HK-2 (cell line): ENCODE results near the gene KIF1C.

Source experiments
- DNase-seq: peaks from one replicate; pipeline ENCODE4 v3.0.0-alpha.2; 2018; ENCODE audit not compliant: unreplicated experiment

KIF1C gene

DNA sequence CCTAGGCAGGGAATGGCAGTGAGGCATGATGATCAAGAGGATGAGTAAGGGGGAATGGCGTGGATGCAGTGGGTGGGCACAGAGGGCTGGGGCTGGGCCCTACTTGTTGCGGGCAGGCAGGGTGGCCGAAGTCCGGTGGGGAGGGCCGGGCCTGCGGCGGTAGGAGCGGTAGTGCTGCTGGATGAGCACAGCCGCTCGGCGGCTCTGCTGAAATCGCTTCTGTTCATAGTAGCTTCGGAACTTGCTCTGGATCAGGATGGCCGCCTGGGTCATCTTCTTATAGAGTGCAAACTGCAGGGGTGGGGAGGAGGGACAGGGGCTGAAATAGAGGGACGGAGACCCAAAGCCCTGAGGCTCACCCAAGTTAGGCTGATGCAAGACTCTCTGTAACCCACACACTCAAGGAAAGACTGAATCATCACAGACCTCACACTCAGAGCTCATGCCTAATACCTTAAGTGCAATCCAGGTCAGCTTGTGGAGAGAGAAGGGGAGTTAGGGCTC, 28.7 kb upstream of the KIF1C start:
- peak; percentile 83 for DNase-seq

DNA sequence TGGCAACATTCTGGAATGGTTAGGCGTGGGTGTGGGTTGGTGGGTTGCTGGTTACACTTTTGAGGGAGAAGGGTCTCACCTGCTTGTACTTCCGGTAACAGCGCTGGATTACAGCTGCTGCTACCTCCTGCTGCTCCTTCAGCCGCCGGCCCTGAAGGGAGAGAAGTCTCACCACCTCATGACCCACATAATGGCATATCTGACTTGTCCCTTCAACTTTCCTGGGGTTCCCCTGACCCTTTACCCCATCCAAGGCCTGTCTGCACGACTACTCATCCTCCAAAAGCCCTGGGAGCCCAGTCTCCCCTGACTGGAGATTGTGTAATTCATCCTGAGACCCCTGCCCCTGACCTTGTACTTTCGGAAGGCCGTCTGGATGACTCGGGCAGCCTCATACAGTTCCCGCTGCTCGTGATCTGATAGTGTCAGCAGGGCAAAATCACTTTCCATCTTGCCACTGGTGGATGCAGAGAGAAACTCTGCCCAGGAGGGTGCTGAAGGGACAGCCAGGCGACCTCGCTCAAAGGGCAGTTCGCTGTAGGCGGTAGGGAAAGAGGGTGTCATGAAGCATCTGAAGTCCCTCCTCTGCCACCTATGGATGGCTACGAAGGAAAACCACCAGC, 28.1 kb upstream of the KIF1C start:
- peak; percentile 48 for DNase-seq

- no peak for DNase-seq
These were observed 27.5 kb upstream of the KIF1C start for GRCh38 chr17:4970273-4970672.

DNA sequence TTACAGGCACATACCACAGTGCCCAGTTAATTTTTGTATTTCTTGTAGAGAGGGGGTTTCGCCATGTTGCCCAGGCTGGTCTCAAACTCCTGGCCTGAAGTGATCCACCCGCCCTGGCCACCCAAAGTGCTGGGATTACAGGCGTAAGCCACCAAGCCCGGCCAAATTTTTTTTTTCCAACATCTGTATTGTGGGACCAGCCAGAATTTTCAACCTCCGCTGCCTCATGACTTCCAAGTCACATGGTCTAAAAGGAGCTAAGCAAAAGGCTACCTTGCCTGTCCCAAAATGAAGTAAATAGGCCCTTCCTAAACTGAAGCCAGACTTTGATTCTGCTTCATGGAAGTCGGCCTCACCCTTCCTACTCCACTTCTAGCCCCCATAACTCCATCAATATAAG, 25.9 kb upstream of the KIF1C start:
- DNase-seq = no peak

GRCh38 chr17:4972322-4972721, 25.4 kb upstream of the KIF1C start:
- DNase-seq = no peak

GRCh38 chr17:4972752-4973151, 25.0 kb upstream of the KIF1C start:
- no peak for DNase-seq

DNA sequence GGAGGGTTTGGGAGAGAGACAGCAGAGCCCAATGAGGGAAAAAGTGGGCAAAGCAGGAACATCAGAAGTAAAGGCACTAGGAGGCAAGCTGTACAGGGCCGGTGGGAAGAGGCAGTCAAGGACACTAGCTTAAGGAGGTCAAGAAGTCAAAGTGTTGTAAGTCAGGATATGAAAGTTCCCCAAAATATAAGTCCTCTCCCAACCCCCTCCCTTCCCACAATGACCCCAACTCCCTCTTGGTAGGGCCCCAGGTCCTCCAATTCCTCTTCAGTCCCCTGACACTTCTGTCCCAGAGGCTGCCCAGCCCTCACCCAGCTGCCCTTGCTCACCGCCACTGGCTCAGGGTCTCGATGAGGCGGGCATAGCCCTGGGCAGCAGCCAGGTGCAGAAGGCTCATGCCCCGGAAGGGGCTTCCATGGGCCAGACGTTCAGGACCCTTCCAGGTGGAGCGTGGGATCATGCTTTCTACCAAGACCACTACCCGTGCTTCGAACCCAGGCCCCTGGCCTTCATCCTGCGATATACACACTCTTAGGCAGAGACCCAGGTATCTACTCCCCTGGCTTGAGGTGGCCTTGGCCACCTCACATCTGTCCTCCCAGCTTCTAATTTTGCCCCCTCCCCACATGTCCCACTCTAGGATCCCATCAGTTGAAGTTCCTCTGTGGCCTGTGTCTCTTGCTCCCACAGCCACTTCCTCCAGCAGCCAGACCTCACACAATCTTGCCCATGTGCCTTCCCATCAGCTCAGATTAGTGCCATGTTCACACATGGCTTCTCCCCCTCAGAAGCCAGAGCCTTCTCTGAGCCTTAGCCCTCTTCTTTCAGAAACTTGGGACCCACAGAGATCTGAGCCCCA, 24.3 kb upstream of the KIF1C start:
- no peak for DNase-seq

- DNase-seq = no peak
These were observed 23.6 kb upstream of the KIF1C start for GRCh38 chr17:4974115-4974670.

- no peak for DNase-seq
These were observed 19.0 kb upstream of the KIF1C start for GRCh38 chr17:4978726-4979125.

DNA sequence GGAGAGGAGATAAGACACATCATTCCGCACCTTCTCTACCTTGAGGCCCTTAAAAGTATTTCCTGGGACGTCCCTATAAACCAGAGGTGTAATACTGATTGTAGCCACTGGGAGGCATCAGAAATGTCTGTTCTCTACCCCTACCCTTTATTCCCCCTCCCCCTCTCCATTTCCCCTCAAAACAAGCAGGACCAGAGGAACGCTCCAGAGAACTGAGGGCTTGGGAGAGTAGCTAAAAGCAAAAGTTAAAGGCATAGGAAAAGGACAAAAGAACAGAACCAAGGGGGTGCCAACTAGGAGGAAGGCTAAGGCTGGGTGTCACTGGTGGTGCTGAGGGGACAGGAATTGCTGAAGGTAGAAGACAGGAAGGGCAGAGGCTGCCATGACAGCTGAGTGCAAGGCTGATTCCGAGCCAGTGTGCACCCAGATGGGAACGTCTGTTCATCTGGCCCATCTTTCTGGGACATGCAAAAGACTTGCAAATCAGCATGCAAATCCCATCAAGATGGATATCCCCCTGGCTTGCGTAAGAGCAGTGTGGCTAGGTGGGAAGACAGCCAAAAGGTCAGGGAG, 17.0 kb upstream of the KIF1C start:
- DNase-seq = no peak

GRCh38 chr17:4982305-4982704, 15.4 kb upstream of the KIF1C start:
- DNase-seq = no peak

- DNase-seq = no peak
These were observed 11.3 kb upstream of the KIF1C start for GRCh38 chr17:4986403-4986802.

GRCh38 chr17:4986951-4987766, 10.6 kb upstream of the KIF1C start, which contains the start of gene CAMTA2:
Gene CAMTA2 (minus strand): TSS chr17:4987675. CDS start chr17:4986222, 1,453 bp downstream.
- DNase-seq = peak; percentile 67

DNA sequence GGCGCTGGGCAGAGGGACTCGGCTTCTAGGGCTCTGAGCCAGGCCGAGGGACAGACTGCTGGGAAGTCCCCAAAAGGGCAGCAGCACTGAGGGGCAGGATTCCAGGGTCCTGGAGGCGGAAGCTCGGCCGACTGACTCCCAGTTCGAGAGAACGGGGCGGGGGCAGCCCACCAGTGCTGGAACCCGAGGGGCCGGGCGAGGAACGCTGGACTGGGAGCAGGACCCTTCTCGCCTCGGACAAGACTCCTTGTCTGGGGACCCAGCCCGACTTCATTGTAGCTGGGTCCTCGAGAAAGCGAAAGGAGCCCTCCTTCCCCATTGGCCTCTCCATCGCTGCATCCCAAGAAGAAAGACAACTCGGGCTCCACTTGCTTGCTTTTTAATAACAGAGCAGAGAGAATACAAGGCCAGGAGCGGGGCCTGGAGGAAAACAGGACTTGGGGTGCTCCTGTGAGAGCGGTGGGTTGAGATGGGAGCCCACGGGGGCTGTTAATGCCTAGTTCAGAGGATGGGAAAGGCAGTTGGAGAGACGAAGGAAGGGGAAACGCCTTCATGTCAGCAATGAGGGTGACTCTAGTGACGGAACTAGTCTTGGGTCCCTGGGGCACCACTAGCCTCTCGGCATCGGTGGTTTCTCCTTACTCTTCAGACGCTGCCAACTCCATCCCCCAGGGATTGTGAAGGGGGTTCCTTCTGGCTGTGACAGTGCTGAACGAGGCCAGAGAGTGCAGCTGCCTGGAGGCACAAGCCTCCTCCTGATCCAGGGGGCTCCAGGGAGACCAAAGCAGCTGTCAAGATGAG, 9.8 kb upstream of the KIF1C start:
- DNase-seq = no peak

DNA sequence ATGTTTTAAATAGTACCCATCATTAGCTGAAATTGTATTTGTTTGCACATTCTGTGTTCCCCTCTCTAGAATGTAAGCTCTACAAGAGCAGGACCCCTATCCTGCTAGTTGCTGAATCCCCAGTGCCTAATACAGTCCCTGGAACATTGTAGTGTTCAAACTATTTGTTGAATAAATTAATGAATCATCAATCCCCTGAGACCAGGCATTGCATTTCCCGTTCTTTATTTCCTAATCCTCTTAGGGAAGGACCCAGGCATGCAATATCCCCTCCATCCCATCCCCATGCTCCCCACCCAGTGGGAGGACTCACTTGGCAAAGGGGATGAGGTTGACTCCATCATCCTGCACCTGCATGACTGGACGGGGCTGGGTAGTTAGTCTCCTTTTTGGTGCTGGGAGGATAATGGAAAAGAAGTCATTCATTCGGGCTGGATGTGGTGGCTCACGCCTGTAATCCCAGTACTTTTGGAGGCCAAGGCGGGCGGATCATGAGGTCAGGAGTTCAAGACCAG, 3.6 kb upstream of the KIF1C start:
- no peak for DNase-seq

- peak; percentile 57 for DNase-seq
These were observed 429 bp downstream of the KIF1C start for GRCh38 chr17:4998027-4998731.

DNA sequence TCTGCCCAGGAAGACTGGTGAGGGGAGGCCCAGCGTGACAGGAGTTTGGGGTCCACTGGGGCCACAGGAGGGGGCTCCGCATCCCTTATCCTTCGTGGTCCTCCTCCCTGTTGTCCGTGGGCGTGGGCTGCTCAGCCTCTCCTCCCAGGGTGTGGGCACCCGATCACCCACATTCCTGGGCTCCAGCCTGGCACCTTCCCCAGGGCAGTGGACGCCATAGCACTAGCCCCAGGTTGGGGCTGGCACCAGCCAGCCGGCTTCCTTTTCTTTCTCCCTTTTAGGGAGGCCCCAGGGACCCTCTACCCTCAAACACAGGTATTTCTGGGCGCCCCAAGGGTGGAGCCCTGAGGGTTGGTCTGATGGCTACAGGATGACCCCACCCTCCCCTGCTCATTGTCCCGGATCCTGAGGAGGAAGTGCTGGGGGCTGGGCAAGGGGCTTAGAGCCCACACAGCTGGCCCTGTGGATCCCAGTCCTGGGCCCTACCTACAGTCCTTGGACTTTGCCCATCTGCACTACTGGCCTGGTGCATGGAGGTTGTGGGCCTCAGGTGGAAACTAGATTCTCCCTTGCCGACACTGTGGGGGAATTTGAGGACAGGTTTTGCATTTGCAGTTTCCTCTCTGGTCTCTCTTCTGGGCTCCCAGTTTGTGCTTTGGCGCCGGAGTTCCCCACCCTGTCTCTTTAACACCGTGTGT, 1.1 kb downstream of the KIF1C start:
- DNase-seq = no peak

GRCh38 chr17:4999430-5000093, 1.8 kb downstream of the KIF1C start:
- DNase-seq = no peak

- DNase-seq = no peak
These were observed 2.5 kb downstream of the KIF1C start for GRCh38 chr17:5000237-5000639.
